Measurements from ENCODE around the gene PTPN4.
"Not testable (repeated sequence)": the region's sequence is repeated elsewhere in the genome, so short reads cannot be mapped to it uniquely, and the experiment has no call there.

Gene PTPN4

GRCh38 chr2:119950966-119951365, 191.2 kb downstream of the PTPN4 start:
- no peak for DNase-seq

GRCh38 chr2:119958670-119959268, 199.0 kb downstream of the PTPN4 start:
- no peak for DNase-seq

GRCh38 chr2:119960821-119961220, 201.1 kb downstream of the PTPN4 start:
- no peak for DNase-seq

DNA sequence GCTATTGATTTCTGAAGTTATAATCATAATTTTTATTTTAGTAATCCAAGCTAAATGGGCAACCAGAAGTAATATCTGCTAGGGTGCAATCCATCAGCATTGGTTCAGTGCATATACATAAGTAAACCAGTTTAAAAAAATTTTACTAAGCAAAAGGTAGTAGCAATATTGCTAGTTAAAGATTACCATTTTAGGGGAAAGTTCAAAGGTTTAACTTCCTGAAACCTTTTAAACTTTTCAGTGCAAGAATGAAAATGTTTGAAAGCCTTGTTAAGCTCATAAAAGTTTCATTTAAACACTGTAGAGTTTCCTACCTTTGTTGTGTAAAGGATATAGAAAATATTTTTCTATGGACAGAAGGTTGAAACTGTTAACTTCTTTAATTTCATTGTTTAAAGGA, 222.2 kb downstream of the PTPN4 start:
- no peak for DNase-seq

DNA sequence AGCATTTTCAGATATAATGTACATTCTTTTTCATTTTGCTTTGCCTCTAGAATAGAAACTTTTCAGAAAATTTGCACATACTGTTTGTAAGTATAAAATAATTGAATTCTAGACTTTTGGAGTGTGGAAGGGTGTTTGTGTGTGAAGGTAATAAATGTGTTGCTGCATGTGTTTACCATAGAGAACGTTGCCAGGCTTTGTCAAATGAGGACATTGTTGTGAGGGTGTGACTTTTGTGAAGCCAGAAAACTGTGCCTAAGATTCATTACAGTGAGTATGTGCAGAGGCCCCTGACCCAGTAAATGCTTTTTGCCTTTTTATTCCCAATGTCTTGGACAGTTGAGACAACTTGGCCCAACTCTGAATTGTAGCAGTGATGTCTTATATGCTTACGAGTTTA, 222.8 kb downstream of the PTPN4 start:
- DNase-seq = no peak

GRCh38 chr2:119983108-119983507, 223.4 kb downstream of the PTPN4 start:
- no peak for DNase-seq

DNA sequence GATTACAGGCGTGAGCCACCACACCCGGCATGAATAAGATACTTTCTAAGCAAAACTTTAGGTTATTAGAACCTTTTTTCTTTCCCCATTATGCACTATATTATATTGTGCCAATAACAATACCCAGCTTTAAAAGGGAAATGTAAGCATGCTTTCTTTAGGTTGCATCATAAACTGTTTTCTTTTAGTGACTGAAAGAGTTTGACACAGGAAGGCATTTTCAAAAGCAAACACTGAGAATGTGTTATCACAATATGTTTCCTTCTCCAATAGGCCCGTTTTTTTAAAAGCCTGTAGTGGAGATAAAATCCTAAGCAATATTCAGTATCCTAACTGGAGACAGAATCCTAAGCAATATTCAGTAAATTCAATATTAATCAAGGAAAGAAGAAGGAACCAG, 236.4 kb downstream of the PTPN4 start:
- DNase-seq = no peak

DNA sequence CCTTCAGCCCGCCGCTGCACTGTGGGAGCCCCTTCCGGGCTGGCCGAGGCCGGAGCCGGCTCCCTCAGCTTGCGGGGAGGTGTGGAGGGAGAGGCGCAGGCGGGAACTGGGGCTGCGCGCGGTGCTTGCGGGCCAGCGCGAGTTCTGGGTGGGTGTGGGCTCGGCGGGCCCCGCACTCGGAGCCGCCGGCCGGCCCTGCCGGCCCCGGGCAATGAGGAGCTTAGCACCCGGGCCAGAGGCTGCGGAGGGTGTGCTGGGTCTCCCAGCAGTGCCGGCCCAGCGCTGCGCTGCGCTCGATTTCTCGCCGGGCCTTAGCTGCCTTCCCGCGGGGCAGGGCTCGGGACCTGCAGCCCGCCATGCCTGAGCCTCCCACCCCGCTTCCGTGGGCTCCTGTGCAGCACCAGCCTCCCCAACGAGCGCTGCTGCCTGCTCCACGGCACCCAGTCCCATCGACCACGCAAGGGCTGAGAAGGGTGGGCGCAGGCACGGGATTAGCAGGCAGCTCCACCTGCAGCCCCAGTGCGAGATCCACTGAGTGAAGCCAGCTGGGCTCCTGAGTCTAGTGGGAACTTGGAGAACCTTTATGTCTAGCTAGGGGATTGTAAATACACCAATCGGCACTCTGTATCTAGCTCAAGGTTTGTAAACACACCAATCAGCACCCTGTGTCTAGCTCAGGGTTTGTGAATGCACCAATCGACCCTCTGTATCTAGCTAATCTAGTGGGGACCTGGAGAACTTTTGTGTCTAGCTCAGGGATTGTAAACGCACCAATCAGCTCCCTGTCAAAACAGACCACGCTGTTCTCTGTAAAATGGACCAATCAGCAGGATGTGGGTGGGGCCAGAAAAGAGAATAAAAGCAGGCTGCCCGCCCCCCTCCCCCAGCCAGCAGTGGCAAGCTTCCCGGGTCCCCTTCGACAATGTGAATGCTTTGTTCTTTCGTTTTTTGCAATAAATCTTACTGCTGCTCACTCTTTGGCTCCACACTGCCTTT, 237.5 kb downstream of the PTPN4 start:
- not testable (repeated sequence) for DNase-seq

- no peak for DNase-seq
These were observed 241.7 kb downstream of the PTPN4 start for GRCh38 chr2:120001471-120001870.

GRCh38 chr2:120004254-120004653, 244.5 kb downstream of the PTPN4 start:
- DNase-seq = no peak

- no peak for DNase-seq
These were observed 246.3 kb downstream of the PTPN4 start for GRCh38 chr2:120005834-120006521.

GRCh38 chr2:120007851-120008250, 248.1 kb downstream of the PTPN4 start:
- DNase-seq = no peak

GRCh38 chr2:120012363-120012762, 252.6 kb downstream of the PTPN4 start:
- DNase-seq = no peak

DNA sequence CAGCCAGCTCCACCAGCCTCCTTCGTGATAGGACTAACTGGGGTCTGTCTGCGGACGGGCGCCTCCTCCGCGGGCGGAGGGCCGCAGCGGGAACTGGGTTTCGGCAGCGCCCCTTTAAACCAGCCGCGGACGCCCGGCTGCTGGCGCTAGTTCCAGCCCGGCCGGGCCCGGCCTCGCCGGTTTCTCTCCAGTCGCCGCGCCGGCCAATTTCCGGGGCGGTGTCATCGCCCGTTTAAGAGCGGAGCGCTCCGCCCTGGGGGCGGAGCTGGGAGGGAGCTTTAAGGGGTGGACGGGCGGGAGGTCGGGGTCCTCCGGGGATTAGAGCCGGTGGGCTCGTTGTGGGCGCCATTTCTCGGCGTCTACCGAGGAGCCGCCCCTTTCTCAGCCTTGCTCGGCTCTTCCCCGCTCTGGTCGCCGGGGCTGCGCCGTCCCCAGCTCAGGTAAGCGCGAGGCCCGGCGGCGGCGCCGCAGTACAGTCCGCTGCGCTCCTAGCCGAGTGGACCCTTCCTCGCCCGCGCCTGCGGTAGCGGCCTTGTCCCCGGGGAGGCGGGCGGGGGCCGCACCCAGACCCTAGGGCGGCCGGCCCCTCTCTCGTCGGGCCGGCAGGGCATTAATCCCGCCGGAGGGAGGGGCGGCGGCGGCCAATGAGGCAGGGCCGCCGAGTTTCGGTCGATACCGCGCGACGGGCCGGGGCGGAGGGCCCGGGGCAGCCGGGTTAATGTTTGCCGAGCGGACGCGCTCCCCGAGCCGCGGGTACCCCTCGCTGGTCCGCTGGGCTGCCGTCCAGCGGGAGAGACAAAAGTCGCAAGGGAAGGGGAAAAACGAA, 253.3 kb downstream of the PTPN4 start, which contains the start of gene EPB41L5:
Gene EPB41L5 (plus strand): TSS at position 307 of the 826 bp plus-strand sequence. CDS start 6,008 bp downstream, outside the sequence.
- DNase-seq = peak; percentile 87

DNA sequence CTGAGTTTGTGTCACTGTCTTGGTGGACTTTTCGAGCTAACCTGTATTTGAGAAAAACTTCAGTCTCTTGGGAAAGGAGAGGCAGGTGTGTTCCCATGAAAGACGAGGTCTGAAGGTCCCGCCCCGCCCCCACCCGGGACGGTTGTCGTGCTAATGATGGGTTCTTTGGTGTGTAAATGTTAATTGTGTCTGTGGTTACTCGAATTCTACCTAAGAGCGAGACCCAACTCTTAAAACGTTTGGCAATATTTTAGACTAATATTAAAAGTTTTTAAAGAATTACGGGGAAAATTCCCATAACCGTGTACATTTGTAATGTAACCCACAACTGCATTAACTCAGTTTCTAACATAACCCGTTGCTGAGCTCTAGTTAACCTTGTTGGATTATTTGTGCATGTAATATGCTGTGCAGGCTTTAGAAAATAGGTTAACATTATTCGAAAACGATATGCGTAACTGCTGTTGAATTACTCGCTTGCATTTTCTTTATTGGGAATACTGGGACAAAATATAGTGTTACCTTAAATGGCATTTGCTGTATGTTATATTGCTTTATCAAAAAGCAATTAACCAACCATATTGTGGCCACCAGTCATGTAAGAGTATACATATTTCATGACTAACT, 254.0 kb downstream of the PTPN4 start:
- peak; percentile 33 for DNase-seq

DNA sequence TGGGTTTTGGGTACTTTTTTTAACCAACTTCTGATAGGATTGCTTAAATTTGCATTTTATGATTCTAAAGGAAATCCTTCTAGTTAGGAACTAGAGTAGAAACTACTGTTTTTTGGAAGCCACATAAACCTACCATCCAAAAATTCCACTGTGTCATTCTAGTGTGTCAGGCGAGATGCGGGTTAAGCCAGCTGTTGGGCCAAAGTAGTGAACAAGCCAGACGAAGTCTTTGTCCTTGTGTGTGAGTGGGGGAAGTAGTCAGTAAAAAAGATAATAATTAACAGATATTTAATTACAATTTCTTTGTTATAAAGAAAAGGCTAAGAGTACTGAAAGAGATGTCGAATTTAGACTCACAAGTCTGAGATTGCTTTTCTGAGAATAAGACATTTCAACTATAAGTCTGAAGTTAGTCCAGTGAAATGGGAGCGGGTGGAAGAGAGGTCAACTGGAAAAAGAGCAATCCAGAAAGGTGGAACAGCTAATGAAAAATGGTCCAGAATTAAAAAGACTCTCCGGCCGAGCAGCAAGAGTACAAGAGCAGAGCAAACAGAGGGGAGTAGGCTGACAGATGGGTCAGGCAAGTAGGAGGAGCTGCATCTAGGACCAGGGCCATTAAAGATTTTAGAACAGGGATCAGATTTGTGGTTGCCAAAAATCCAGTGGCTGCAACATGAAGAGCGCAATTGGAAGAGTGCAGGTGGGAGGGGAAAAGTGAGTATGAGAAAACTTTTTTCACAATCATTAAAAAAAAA, 254.7 kb downstream of the PTPN4 start:
- DNase-seq = no peak

DNA sequence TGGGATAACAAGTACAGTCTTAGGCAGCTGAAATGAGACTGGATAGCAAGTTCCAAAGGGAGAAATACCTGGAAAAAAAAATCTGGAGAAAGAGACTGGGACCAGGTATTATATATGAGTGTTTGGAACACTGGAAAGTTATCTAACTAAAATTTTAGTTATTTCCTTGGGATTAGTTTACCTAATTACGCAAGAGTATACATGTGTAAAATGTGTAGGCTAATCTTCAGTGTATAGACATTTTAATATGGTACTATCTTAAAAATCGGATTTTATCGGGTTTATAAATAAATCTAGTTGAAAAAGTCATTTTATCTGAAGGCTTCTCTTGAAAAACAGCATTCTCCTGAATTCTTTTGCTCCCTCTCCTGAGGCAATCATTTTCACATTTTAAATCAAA, 257.1 kb downstream of the PTPN4 start:
- no peak for DNase-seq

GRCh38 chr2:120017201-120017600, 257.5 kb downstream of the PTPN4 start:
- no peak for DNase-seq

GRCh38 chr2:120018549-120018948, 258.8 kb downstream of the PTPN4 start:
- no peak for DNase-seq

- no peak for DNase-seq
These were observed 260.8 kb downstream of the PTPN4 start for GRCh38 chr2:120020554-120020953.

DNA sequence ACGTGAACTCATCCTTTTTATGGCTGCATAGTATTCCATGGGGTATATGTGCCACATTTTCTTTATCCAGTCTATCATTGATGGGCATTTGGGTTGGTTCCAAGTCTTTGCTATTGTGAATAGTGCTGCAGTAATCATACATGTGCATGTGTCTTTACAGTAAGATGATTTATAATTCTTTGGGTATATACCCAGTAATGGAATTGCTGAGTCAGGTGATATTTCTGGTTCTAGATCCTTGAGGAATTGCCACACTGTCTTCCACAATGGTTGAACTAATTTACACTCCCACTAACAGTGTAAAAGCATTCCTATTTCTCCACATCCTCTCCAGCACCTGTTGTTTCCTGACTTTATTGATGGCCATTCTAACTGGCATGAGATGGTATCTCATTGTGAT, 262.8 kb downstream of the PTPN4 start:
- DNase-seq = not testable (repeated sequence)
